Choroid plexus epithelial cell (primary cell): ENCODE measurements around the gene DSG3.

ENCODE experiments used
- DNase-seq: peaks from one replicate; pipeline ENCODE4 v3.0.0-alpha.2; 2010; ENCODE audit warnings: low read depth
- H3K4me3 ChIP-seq: 2 replicates; pipeline ENCODE4 v1.5.1; 2011; ENCODE audit warnings: low read depth, mild to moderate bottlenecking, control low read depth, low read length, moderate library complexity
- TF ChIP-seq, protein P1 (sequence below): conservative IDR thresholded peaks from 2 replicates; pipeline ENCODE4 v1.5.1; 2011; ENCODE audit warnings: low read depth, mild to moderate bottlenecking, control low read depth, inconsistent platforms, low read length, moderate library complexity

DSG3 gene

DNA sequence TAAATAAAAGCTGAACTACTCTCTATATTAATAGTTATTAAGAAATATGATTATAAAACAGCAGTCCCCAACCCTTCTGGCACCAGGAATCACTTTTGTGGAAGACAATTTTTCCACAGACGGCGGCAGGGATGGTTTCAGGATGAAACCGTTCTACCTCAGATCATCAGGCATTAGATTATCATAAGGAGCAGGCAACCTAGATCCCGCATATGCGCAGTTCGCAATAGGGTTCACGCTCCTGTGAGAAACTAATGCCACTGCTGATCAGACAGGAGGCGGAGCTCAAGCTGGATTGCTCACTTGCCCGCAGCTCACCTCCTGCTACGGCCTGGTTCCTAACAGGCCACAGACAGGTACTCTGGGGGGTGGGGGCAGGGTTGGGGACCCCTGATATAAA, 31.1 kb downstream of the DSG3 start:
- no peak for DNase-seq
- H3K4me3 ChIP-seq: no peak overlapping the region
- TF ChIP-seq, protein P1, sequence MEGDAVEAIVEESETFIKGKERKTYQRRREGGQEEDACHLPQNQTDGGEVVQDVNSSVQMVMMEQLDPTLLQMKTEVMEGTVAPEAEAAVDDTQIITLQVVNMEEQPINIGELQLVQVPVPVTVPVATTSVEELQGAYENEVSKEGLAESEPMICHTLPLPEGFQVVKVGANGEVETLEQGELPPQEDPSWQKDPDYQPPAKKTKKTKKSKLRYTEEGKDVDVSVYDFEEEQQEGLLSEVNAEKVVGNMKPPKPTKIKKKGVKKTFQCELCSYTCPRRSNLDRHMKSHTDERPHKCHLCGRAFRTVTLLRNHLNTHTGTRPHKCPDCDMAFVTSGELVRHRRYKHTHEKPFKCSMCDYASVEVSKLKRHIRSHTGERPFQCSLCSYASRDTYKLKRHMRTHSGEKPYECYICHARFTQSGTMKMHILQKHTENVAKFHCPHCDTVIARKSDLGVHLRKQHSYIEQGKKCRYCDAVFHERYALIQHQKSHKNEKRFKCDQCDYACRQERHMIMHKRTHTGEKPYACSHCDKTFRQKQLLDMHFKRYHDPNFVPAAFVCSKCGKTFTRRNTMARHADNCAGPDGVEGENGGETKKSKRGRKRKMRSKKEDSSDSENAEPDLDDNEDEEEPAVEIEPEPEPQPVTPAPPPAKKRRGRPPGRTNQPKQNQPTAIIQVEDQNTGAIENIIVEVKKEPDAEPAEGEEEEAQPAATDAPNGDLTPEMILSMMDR: no peak

DNA sequence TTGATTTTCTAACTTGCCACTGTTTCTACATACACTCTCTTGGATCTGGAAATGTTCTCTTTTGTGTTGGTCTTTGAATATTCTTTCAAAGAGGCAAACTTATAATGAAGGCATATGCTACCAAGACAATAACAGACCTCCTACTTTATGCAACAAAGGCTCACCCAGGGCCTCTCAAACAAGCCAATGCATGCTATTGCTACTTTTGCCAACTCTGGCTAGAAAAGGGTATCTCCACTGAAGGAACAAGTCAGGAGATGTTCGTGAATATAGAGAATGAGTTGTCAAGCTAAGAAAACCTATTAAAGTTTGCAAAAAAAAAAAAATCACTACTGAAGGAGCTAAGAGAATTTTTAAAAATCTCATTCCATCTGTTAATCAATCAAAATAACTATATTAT, 34.5 kb downstream of the DSG3 start:
- DNase-seq: no peak
- no peak overlapping the region for H3K4me3 ChIP-seq
- TF ChIP-seq, protein P1: no peak

DNA sequence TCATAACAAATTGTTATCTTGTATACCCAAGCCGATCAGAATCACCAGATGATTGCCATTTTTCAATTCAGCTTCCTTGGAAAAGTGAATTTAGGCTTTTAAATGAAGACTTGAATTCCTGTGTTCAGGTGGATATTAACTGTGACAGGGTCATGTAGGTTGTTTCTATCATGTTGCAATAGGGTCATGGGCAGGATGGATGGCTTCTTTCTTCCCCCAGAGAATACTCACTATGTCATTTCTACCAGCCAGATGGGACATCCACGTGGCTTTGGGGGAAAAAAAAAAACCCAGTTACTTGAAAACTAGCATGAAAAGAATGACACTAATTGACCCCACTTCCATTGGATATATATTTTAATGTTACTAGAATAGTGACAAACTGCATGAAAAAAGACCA, 35.9 kb downstream of the DSG3 start:
- DNase-seq: no peak

DNA sequence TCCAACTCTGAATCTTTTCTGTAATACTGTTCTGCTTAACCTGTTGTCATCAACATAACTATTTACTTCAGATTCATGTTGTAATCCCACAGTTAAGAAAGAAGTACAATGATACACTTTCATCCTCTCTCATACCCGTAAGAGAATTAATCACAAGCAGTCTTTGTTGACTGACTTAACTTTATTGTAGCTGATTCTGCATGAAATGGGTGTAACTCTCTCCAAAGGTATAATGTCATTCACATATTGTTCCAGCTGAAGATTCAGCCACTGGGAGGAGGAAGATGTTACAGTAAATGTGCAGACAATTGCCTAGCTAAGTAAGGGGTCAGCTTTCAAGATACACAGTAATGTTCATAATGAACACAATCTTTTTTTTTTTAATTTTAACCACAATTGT, 36.9 kb downstream of the DSG3 start:
- H3K4me3 ChIP-seq: no peak overlapping the region
- TF ChIP-seq, protein P1: no peak
- no peak for DNase-seq

More for the DNA sequence above, 35.9 kb downstream of the DSG3 start:
- H3K4me3 ChIP-seq: no peak overlapping the region
- TF ChIP-seq, protein P1: no peak

DNA sequence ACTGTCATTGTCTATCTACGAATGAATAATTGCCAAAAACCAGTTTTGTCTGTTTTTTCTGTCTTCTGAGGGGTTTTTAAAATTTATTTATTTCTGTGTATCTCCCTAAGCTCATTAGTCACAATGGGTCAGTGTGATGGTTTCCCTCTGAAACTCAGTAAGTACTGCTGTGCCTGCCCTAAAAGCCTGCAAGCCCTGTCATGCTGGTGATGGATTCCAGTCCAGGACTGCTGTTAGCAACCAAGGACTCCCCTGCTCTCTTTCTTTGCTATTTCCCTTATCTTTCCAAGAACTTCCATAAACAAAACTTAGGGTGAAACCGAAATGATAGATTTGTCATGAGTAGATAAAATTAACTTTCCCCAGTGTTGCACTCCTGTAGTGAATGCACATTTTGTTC, 38.6 kb downstream of the DSG3 start:
- no peak for DNase-seq
- TF ChIP-seq, protein P1: no peak

DNA sequence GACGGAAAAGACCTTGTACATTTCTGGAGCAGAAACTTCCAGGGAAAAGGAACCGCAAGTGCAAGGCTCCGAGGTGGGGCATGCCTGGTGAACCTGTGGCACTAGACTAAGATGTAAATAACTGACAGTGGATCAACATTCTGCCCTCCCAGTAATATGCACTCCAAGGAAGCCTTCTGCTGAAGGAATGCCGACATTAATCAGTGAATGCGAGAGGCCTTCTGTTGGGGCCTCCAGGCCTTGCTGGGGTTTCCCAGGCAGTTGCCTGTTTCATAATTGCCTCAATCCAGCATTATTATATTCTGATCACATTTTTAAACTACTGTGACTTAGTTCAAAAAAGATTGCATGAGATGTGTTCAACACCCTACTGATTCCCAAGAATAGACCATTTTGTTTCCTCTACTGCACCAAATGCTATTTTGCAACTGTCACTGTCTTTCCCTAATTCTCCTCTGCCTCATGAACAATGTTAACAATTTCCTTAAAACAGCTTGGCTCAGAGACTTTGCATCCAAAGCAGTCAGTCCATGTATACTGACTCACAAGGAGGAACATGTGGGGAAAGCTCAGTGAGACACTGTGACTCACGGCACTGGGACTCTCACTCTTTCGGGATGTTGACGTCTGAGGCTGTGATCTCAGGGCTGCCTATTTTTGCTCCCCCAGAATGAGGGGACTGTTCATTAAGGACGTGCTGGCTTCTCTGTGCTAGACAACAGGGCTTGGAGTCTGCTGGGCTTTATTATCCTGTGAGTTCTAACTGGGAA, 39.9 kb downstream of the DSG3 start:
- H3K4me3 ChIP-seq: no peak overlapping the region
- TF ChIP-seq, protein P1: no peak
- DNase-seq: peak; percentile 85

More for the DNA sequence above, 38.6 kb downstream of the DSG3 start:
- no peak overlapping the region for H3K4me3 ChIP-seq

DNA sequence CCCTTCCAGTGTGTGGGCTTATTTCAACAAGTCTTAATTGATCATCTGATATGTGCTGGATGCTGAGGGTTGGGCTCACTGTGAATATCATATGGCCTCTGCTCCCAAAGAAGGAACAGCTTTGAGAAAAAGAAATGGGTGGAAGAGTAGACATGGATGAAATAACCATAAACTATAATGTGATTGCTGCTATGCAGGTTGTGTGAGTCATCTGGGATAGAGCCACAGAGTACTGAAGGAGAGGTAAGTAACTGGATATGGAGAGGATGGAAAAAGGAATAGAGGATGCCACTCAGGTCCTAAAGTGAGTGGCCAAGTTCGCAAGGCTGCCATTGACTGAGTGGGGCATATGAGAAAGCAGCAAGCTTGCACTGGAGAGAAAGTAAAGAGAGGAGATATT, 41.8 kb downstream of the DSG3 start:
- DNase-seq: no peak
- TF ChIP-seq, protein P1: no peak
- H3K4me3 ChIP-seq: no peak overlapping the region
